ENCODE results near the gene EPS8.
"Not testable (repeated sequence)": the region's sequence is repeated elsewhere in the genome, so short reads cannot be mapped to it uniquely, and the experiment has no call there.

The EPS8 gene

GRCh38 chr12:15796493-15797141 lies 7.4 kb upstream of the EPS8 start:
- DNase-seq = no peak

- no peak for DNase-seq
Measured at GRCh38 chr12:15794836-15795235, 5.6 kb upstream of the EPS8 start.

- DNase-seq = no peak
Measured at GRCh38 chr12:15794196-15794595, 5.0 kb upstream of the EPS8 start.

- DNase-seq = no peak
Measured at GRCh38 chr12:15788233-15789219, 662 bp downstream of the EPS8 start.

- DNase-seq = no peak
Measured at GRCh38 chr12:15787778-15788177, 1.4 kb downstream of the EPS8 start.

GRCh38 chr12:15786772-15787171 lies 2.4 kb downstream of the EPS8 start:
- no peak for DNase-seq

GRCh38 chr12:15783288-15783687 lies 5.9 kb downstream of the EPS8 start:
- no peak for DNase-seq

- DNase-seq = no peak
Measured at GRCh38 chr12:15782667-15783066, 6.5 kb downstream of the EPS8 start.

- DNase-seq = no peak
Measured at GRCh38 chr12:15779925-15780324, 9.3 kb downstream of the EPS8 start.

GRCh38 chr12:15778126-15778525 lies 11.1 kb downstream of the EPS8 start:
- DNase-seq = no peak

- DNase-seq = no peak
Measured at GRCh38 chr12:15777355-15778012, 11.7 kb downstream of the EPS8 start.

GRCh38 chr12:15776532-15776931 lies 12.7 kb downstream of the EPS8 start:
- no peak for DNase-seq

GRCh38 chr12:15774819-15775218 lies 14.4 kb downstream of the EPS8 start:
- no peak for DNase-seq

GRCh38 chr12:15772405-15773018 lies 16.7 kb downstream of the EPS8 start:
- DNase-seq = no peak

GRCh38 chr12:15770581-15770980 lies 18.6 kb downstream of the EPS8 start:
- DNase-seq = no peak

- DNase-seq = no peak
Measured at GRCh38 chr12:15770021-15770420, 19.2 kb downstream of the EPS8 start.

- no peak for DNase-seq
Measured at GRCh38 chr12:15769586-15769985, 19.6 kb downstream of the EPS8 start.

GRCh38 chr12:15767301-15767700 lies 21.9 kb downstream of the EPS8 start:
- DNase-seq = no peak

- no peak for DNase-seq
Measured at GRCh38 chr12:15763328-15763727, 25.9 kb downstream of the EPS8 start.

- DNase-seq = not testable (repeated sequence)
Measured at GRCh38 chr12:15762162-15762561, 27.0 kb downstream of the EPS8 start.

- peak in 1 of 2 donors; percentile 61 for DNase-seq
Measured at GRCh38 chr12:15757553-15758255, 31.5 kb downstream of the EPS8 start.

- no peak for DNase-seq
Measured at GRCh38 chr12:15756822-15757221, 32.4 kb downstream of the EPS8 start.
